Measurements from ENCODE around the gene RREB1. TPM values are rescaled to one million over a fixed set of nuclear protein-coding genes. Genes with fewer than 3 reads are reported as not detected.

RREB1 gene
- total RNA-seq, 1 experiment from 2014 or later: 30.7 TPM

DNA sequence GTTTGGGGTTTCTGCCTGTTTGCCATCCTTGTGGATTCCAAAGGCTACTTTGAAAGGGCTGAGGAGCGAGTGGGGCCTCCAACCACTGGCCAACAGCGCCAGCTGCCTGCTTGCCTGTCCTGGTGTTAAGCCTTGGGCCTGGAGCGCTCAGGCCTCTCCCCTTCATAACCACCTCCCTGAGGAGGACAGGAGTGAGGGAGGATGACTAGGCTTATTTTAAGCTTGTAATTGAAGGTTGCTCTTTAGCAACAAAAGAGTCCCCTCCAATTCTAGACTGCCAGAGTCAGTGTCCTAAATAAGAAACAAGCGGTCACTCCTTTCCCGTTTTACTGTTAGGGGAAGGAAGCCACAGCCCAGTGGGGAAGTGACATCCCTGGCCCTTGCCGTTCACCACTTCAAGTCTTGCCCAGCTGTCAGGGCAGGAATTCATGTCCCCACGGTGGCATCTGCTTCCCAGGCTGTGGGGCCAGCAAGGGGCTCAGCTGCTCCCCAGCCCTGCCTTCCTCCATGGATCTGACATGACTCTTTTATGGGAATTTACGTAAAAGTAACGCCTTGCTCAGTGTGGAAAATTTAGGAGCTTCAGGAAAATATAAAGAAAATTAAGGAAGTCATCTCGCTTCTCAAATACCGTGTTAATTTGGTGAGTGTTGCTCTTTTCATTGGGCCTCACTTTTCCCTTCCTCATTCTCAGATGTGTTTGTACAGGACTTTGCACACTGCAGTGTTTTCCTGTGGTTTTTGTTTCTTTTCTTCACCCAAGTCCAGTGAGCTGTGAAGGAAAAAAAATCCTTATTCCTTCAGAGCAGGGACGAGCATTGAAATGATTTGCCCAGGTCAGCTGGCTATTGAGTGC is 147.4 kb downstream of the RREB1 start:
- CTCF ChIA-PET: interaction anchor here (0.6 kb wide), 1 partner anchor 11 kb away, joined by 3 read pairs; no protein-coding TSS in a partner anchor
- no peak for DNase-seq (ENCODE audit: low read depth, low spot score)
- POLR2A ChIA-PET: no interaction called here

GRCh38 chr6:7255918-7256317 is 148.2 kb downstream of the RREB1 start:
- ChIA-PET CTCF (interaction anchor here (0.6 kb wide), 1 partner anchor 12 kb away, joined by 3 read pairs; no protein-coding TSS in a partner anchor), POLR2A (no interaction called here)
- no peak for DNase-seq (ENCODE audit: low read depth, low spot score)
- intact Hi-C loops (cut with micrococcal nuclease; ENCODE audit: unreplicated experiment): no loop called here
- H3K9me3 ChIP-seq (ENCODE audit: control insufficient read depth, insufficient read depth, low read depth, low read length): no peaks in the 10 kb centered on the region; the same call in 1 of the 2 replicates
- H3K27me3 ChIP-seq (ENCODE audit: control insufficient read depth, insufficient read depth, low read length): no peaks in the 10 kb centered on the region
- H3K36me3 ChIP-seq (ENCODE audit: control insufficient read depth, insufficient read depth, low read length): no peaks in the 10 kb centered on the region
- in situ Hi-C loops (cut with HindIII; ENCODE audit: low pct_unique_long_range_greater_than_20kb, low sequenced_read_pairs): no loop called here
- no peaks in the 10 kb centered on the region for H3K4me1 ChIP-seq (ENCODE audit: control insufficient read depth, insufficient read depth, low read length)
- TF ChIP-seq POLR2AphosphoS5 (IDR thresholded peaks at IDR 0.05; ENCODE audit: low read depth, low read length) (no peak), SIN3A (IDR thresholded peaks at IDR 0.05; ENCODE audit: borderline replicate concordance, insufficient read depth, low read depth, low read length) (no peak), TCF7L2 (IDR thresholded peaks at IDR 0.05; ENCODE audit: low read depth, low read length) (no peak)
- TF ChIP-seq, protein P1, sequence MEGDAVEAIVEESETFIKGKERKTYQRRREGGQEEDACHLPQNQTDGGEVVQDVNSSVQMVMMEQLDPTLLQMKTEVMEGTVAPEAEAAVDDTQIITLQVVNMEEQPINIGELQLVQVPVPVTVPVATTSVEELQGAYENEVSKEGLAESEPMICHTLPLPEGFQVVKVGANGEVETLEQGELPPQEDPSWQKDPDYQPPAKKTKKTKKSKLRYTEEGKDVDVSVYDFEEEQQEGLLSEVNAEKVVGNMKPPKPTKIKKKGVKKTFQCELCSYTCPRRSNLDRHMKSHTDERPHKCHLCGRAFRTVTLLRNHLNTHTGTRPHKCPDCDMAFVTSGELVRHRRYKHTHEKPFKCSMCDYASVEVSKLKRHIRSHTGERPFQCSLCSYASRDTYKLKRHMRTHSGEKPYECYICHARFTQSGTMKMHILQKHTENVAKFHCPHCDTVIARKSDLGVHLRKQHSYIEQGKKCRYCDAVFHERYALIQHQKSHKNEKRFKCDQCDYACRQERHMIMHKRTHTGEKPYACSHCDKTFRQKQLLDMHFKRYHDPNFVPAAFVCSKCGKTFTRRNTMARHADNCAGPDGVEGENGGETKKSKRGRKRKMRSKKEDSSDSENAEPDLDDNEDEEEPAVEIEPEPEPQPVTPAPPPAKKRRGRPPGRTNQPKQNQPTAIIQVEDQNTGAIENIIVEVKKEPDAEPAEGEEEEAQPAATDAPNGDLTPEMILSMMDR (IDR thresholded peaks at IDR 0.05): no peak
- TF ChIP-seq, protein P2, sequence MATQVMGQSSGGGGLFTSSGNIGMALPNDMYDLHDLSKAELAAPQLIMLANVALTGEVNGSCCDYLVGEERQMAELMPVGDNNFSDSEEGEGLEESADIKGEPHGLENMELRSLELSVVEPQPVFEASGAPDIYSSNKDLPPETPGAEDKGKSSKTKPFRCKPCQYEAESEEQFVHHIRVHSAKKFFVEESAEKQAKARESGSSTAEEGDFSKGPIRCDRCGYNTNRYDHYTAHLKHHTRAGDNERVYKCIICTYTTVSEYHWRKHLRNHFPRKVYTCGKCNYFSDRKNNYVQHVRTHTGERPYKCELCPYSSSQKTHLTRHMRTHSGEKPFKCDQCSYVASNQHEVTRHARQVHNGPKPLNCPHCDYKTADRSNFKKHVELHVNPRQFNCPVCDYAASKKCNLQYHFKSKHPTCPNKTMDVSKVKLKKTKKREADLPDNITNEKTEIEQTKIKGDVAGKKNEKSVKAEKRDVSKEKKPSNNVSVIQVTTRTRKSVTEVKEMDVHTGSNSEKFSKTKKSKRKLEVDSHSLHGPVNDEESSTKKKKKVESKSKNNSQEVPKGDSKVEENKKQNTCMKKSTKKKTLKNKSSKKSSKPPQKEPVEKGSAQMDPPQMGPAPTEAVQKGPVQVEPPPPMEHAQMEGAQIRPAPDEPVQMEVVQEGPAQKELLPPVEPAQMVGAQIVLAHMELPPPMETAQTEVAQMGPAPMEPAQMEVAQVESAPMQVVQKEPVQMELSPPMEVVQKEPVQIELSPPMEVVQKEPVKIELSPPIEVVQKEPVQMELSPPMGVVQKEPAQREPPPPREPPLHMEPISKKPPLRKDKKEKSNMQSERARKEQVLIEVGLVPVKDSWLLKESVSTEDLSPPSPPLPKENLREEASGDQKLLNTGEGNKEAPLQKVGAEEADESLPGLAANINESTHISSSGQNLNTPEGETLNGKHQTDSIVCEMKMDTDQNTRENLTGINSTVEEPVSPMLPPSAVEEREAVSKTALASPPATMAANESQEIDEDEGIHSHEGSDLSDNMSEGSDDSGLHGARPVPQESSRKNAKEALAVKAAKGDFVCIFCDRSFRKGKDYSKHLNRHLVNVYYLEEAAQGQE (IDR thresholded peaks at IDR 0.05; ENCODE audit: insufficient read depth in 1 of 2, low read depth in 2 of 2, low read length in 1 of 2): no peak
- no peak for ATAC-seq
- BruUV-seq (replicated peaks): no TSS peak
- no peak overlapping the region for H3K27ac ChIP-seq (ENCODE audit: low read length)
- H3K4me3 ChIP-seq (ENCODE audit: low read depth in 2 of 2, low read length in 2 of 2): no peak overlapping the region

More for the DNA sequence above, 147.4 kb downstream of the RREB1 start:
- ATAC-seq: no peak
- Histone ChIP-seq H3K4me3 (ENCODE audit: low read depth in 2 of 2, low read length in 2 of 2) (no peak overlapping the region), H3K9me3 (ENCODE audit: control insufficient read depth, insufficient read depth, low read depth, low read length) (no peaks in the 10 kb centered on the region; the same call in 1 of the 2 replicates), H3K4me1 (ENCODE audit: control insufficient read depth, insufficient read depth, low read length) (no peaks in the 10 kb centered on the region), H3K27me3 (ENCODE audit: control insufficient read depth, insufficient read depth, low read length) (no peaks in the 10 kb centered on the region), H3K27ac (ENCODE audit: low read length) (no peak overlapping the region), H3K36me3 (ENCODE audit: control insufficient read depth, insufficient read depth, low read length) (no peaks in the 10 kb centered on the region; the same call in 1 of the 2 replicates)
- in situ Hi-C loops (cut with HindIII; ENCODE audit: low pct_unique_long_range_greater_than_20kb, low sequenced_read_pairs): no loop called here
- intact Hi-C loops (cut with micrococcal nuclease; ENCODE audit: unreplicated experiment): no loop called here
- no peak for TF ChIP-seq TCF7L2 (IDR thresholded peaks at IDR 0.05; ENCODE audit: low read depth, low read length)
- TF ChIP-seq, protein P2 (IDR thresholded peaks at IDR 0.05; ENCODE audit: insufficient read depth in 1 of 2, low read depth in 2 of 2, low read length in 1 of 2): no peak
- no peak for TF ChIP-seq POLR2AphosphoS5 (IDR thresholded peaks at IDR 0.05; ENCODE audit: low read depth, low read length)
- TF ChIP-seq, protein P1 (IDR thresholded peaks at IDR 0.05): no peak
- no peak for TF ChIP-seq SIN3A (IDR thresholded peaks at IDR 0.05; ENCODE audit: borderline replicate concordance, insufficient read depth, low read depth, low read length)
- BruUV-seq (replicated peaks): no TSS peak
